HG03196 (cell line): ENCODE measurements around the gene GRK5.
A peak's percentile ranks its signal among the peaks of the same experiment; 100 is the strongest.

Experiments used
- ATAC-seq: cut with Tn5 transposase; IDR thresholded peaks from one replicate; pipeline ENCODE4 v1.9.1; 2021; ENCODE audit not compliant: unreplicated experiment

Gene GRK5

GRCh38 chr10:119292968-119293760 is 85.8 kb downstream of the GRK5 start:
- no peak for ATAC-seq

DNA sequence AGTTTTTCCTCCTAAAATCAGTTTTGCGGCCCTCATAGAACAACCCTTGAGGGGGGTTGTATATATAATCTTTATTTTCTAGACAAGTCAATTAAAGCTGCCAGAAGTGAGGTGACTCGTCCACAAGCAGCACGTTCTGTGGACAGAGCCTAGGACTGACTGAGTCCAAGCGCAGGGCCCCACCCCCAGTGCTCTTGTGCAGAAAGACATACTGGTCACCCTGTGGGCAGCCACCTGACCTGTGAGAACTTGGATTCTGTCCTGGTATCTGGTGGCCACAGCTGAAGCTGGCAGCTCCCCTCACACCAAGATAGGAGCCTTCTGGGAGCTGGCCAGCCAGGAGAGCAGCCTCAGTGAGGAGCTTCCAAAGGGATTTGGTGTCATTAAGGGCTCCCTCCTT is 89.3 kb downstream of the GRK5 start:
- no peak for ATAC-seq

DNA sequence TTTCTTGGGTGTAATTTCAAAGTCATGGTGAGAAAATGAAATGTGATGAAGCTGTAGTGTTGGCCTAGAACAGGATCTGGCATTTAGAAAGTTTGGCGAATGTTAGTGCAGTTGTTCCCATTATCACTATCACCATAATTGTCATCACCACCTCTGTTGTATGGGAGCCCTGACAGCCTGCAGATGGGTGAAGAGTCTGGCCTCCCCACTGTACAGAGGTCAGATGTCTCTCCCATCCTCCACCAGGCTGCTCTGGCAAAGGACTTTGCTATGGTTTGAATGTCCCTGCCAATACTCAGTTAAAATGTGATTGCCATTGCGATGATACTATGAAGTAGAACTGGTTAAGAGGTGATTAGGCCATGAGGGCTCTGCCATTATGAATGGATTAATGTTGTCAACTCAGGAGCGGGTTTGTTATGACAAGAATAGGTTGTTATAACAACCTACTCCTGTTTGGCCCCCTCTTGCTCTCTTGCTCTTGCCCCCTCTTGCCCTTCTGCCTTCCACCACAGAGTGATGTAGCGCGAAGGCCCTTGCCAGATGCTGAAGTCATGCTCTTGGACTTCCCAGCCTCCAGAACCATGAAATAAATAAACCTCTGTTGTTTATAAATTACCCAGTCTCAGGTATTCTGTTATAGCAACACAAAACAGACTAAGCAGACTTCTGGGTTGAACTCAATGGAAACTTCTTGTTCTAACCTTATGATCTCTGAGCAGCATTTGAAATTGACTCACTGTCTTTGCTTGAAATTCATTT is 90.0 kb downstream of the GRK5 start:
- ATAC-seq = no peak

- no peak for ATAC-seq
Observed at GRCh38 chr10:119298810-119299209, 91.4 kb downstream of the GRK5 start.

GRCh38 chr10:119299531-119299930 is 92.2 kb downstream of the GRK5 start:
- no peak for ATAC-seq

GRCh38 chr10:119301397-119301796 is 94.0 kb downstream of the GRK5 start:
- ATAC-seq = peak; percentile 28

DNA sequence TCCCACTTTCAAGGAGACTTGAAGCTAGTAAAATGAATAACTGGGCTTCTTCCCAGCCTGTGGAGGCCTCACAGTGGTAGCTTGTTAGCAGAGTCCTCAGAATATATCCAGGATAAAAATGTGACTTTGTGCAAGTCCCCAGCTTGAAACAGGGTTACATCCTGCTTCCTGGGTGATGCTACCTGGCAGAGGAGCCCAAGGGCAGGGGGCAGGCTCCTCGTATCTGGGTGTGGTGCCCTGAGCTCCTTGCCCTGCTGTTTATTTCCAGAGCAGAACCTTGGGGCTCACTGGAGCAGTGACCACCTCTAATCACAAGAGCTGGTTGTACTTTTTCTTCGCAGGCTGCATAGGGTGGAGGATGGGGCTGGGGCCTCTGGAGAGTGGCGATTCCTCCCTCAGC is 94.8 kb downstream of the GRK5 start:
- no peak for ATAC-seq

DNA sequence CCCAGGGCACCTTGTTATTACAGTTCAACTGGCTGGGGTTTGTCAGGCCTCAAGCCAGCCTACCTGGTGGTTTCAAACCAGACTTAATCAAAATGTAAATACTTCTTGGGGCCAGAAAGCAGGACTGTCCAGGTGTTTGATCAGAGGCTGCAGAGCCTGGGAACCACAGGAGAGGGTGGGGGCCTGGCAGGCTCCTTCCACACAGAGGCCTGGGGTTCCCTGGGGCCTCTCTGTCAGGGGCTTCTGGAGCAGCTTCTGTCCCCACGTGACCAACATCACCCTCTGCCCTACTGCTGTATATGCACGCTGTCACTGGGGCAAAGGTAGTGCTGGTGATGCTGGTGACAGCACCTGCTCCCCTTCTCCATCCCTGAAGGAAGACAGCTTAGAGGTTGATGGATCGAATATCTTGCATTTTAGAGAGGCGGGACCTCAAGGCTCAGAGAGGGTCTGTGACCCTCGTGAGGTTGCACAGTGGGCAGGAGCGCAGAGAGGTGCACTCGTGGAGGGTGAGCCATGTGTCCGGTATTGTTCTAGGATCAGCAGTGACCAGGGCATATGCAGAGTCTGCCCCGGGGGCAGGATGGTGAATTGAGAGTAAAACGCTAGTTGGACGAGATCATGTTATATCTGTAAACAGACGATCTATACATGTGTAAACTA is 95.4 kb downstream of the GRK5 start:
- ATAC-seq = no peak

GRCh38 chr10:119303886-119304285 is 96.5 kb downstream of the GRK5 start:
- ATAC-seq = no peak

- ATAC-seq = no peak
Observed at GRCh38 chr10:119304541-119304940, 97.2 kb downstream of the GRK5 start.

- peak; percentile 53 for ATAC-seq
Observed at GRCh38 chr10:119305860-119306513, 98.6 kb downstream of the GRK5 start.

GRCh38 chr10:119306514-119306951 is 99.2 kb downstream of the GRK5 start:
- peak; percentile 63 for ATAC-seq

DNA sequence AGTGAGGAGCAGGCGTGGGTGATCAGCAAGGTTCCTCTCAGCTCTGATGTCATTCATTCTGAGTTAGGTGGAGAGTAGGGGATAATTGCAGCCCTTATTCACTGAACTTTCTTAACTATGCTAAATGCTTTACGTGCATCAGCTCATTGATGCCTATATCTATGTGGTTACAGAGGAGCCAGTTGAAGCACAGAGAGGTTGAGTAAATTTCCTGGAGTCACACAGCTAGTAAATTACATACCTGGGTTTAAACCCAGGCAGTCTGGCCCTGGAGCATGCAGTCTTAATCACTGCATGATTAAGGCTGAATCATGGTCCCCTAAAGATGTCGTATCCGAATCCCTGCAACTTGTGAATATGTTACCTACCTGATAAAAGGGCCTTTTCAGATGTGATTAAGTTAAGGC is 99.6 kb downstream of the GRK5 start:
- no peak for ATAC-seq

DNA sequence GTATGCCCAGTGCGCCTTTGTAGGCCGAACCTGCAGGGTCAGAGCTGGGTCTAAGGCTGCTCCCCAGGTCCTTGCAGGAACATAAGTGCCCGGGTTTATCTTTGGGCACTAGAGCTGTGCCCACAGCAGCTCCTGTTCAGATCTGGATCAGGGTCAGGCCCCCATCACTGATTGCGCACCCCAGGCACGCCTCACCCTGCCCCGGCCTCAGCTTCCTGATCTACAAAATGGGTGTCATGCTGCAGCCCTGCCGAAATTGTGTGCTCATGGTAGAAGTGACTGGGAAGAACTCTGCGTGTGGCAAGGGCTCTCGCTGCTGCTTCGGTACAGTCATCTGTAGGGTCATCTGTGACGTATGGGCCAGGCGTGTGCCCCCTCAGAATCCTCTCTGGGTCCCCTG is 100.7 kb downstream of the GRK5 start:
- ATAC-seq = no peak

DNA sequence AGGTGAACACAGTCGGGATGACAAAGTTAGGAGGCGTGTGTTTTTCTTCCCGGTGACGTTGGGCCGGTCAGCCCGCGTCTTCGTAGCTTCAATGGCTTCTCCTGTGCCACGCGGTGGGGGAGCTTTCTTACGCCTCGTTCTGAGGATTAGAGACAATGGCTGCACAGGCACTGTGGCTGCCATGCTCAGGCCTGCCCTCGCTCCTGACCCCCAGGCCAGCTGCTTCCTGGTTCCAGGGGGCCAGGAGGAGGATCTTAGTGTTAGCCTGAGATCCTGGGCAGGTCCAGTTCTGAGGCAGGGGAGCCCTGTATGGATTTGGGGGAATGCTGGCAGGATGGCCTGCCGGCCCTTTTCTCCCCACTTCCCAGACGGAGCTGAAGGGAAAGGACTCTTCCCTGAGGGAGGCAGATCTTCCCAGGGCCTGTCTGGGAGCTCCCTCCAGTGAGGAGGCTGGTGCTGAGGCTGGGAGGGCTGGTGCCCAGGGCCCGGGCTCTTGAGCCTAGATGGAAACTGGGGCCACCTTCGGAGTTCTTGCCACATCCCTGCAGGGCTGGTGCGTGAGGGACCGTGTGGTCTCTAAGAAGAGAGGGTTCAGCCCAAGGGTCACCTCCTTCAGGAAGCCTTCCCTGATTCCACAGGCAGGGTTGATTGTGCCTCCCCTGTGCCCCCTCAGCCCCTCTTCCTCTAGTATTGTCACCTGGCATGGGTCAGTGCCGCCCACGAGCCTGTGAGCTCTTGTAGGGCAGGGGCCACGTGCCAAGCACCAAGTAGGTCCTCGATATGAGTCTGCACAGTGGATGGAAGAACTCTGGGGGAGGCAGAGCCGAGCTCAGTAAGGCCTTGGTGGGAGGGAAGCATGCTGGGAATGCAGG is 101.4 kb downstream of the GRK5 start:
- no peak for ATAC-seq

DNA sequence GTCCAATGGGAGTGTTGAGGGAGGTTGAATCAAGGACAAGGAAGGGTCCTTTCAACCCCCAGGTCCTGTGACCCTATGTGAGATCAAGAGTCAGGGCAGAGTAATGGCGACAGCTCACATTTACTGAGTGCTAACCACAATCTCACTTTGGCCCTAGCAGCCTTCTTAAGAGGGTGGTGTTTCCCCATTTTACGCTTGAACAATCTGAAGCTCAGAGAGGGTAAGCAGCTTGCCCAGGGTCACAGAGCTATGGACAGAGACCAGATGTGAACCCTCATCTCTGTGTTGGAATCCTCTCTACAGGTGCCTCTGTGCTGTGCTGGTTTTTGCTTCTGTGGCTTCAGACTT is 102.0 kb downstream of the GRK5 start:
- ATAC-seq = no peak

DNA sequence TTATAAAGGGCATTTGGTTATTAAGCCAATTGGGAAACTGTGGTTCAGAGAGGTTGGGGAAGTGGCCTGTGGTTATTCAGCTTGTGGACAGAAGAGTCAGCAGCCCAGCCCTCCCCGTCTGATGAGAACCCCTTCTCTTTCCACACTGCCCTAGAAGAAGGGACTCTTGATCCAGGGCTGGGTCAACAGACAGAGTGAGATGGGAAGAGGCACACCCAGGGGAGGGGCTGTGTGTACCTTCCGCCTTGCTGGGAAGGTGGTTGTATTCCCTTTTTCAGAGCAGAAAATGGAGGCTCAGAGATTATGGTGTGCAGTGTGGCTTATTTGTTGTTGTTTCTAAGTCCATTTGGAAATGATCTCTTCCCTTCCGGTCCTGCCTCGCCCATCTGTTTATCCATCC is 103.4 kb downstream of the GRK5 start:
- no peak for ATAC-seq

DNA sequence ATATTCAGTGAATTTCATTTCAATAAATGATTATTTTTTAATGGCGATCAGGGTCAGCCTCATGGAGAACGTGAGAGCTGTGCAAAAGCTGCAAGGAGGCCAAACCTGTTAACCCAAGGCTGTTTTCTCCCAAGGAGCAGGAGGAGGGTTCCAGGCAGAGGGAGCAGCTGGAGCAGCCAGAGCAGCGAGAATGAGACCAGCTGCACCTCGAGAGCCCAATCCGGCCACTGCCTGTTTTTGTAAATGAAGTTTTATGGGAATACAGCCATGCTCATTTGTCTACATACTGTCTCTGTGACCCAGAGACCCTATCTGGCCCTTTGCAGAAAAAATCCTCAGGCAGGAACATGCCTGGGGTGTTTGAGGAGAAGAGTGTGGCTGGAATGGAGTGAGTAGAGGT is 104.9 kb downstream of the GRK5 start:
- ATAC-seq = no peak

DNA sequence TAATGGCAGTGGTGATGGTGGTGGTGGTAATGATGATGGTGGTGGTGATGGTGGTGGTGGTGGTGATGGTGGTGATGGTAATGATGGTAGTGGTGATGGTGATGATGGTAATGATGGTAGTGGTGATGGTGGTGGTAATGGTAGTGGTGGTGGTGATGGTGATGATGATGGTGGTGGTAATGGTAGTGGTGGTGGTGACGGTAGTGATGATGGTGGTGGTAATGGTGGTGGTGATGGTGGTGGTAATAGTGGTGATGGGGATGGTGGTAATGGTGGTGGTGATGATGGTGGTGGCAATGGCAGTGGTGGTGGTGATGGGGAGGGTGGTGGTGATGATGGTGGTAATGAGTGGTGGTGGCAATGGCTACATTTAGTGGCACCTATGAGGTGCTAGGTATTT is 105.7 kb downstream of the GRK5 start:
- ATAC-seq = no peak

DNA sequence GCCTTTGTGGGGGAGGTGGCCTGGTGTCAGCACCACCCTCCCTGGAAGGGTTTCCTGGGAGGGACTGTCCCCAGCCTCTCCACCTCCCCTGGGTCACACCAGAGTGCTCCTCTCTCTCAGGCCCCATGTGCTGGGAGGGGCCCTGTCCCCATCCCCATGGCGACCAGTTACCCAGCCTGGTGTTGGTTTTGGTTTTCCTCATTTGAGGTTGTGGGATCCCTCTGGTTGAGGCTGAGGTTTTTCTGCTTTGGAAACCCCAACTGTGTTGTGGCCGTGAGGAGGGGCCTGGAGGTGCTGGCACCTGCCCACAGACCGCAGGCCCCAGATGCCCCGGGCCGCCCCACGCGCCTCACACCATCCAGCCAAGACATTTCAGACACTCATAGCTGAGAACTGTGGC is 106.3 kb downstream of the GRK5 start:
- peak; percentile 74 for ATAC-seq

DNA sequence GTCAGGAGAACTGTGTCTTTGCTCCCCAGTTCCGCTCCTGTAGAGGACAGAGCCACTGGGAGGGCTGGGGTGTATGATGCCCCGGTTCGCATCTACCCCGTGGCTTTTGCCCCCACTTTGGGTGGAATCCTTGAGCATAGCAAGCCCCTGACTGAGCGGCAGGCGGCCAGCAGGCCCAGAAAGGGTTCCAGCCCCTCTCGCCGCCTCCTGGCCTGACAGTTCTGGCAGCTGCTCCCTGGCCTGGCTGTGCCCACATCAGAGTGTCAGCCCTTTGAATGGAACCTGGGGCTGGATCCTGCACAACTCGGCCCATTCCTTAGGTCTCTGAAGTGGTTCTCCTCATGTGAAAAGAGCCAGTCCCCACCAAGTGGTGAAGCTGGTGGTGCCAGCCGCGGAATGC is 106.7 kb downstream of the GRK5 start:
- ATAC-seq = no peak
